ENCODE data around the gene TPRX2.

GRCh38 chr19:47881757-47882156 lies 22.7 kb downstream of the TPRX2 start:
- no peak for TF ChIP-seq POLR2A (IDR thresholded peaks at IDR 0.05; ENCODE audit: extremely low read depth, insufficient read length)
- no peak for TF ChIP-seq CTCF (IDR thresholded peaks at IDR 0.05; ENCODE audit: low read depth, low read length)
- TF ChIP-seq MAX (IDR thresholded peaks at IDR 0.05; ENCODE audit: low read depth, low read length) = no peak
- TF ChIP-seq MYC (IDR thresholded peaks at IDR 0.05; ENCODE audit: low read depth, low read length) = no peak

Data from NB4 (cell line).